ENCODE measurements around the gene OR6C75. TPM values are rescaled to one million over a fixed set of nuclear protein-coding genes. Genes with fewer than 3 reads are reported as not detected.
"Not testable (repeated sequence)": the region's sequence is repeated elsewhere in the genome, so short reads cannot be mapped to it uniquely, and the experiment has no call there.

Gene OR6C75
- total RNA-seq = not detected

- ATAC-seq = no peak
- Mint-ChIP-seq H3K4me1 (ENCODE audit: low read depth in 2 of 2) (no peaks in the 10 kb centered on the region), H3K9me3 (peaks cover 4% of the 10 kb centered on the region), H3K4me3 (no peak within 1 kb of the TSS), H3K36me3 (no peaks in the 10 kb centered on the region), H3K27ac (no peak within 1 kb of the TSS), H3K27me3 (peaks cover 18 to 29% of the 10 kb centered on the region in 2 donors)
- DNase-seq (ENCODE audit: low spot score) = no peak
Measured at GRCh38 chr12:55362675-55363074, at the start of gene OR6C75. OR6C75 (plus strand) TSS chr12:55362975; CDS start chr12:55365111, 2,136 bp downstream.

- ATAC-seq (no peak), DNase-seq (ENCODE audit: low spot score) (no peak)
- Mint-ChIP-seq H3K27me3 (peaks cover 17 to 18% of the 10 kb centered on the region in 2 donors), H3K4me3 (no peak within 1 kb of the TSS), H3K36me3 (no peaks in the 10 kb centered on the region), H3K27ac (no peak within 1 kb of the TSS), H3K4me1 (ENCODE audit: low read depth in 2 of 2) (no peaks in the 10 kb centered on the region), H3K9me3 (peaks cover under 1% of the 10 kb centered on the region)
Measured at GRCh38 chr12:55314043-55314442, 48.7 kb upstream of the OR6C75 start, which contains the start of gene OR6C1. OR6C1 (plus strand) TSS chr12:55314343; CDS start chr12:55320600, 6,257 bp downstream.

GRCh38 chr12:55320201-55320600, 42.6 kb upstream of the OR6C75 start:
- Mint-ChIP-seq H3K27me3 (peaks cover 7 to 16% of the 10 kb centered on the region in 2 donors), H3K9me3 (peaks cover 3% of the 10 kb centered on the region), H3K4me1 (ENCODE audit: low read depth in 2 of 2) (no peaks in the 10 kb centered on the region), H3K4me3 (no peak overlapping the region), H3K27ac (no peak overlapping the region), H3K36me3 (no peaks in the 10 kb centered on the region)
- no peak for ATAC-seq
- no peak for DNase-seq (ENCODE audit: low spot score)

GRCh38 chr12:55325801-55326200, 37.0 kb upstream of the OR6C75 start:
- H3K36me3 Mint-ChIP-seq; H3K4me3 Mint-ChIP-seq; H3K9me3 Mint-ChIP-seq; H3K27ac Mint-ChIP-seq; DNase-seq (ENCODE audit: low spot score); ATAC-seq; H3K4me1 Mint-ChIP-seq (ENCODE audit: low read depth in 2 of 2): not testable (repeated sequence)
- H3K27me3 Mint-ChIP-seq = peaks cover 0 to 12% of the 10 kb centered on the region in 2 donors

GRCh38 chr12:55330446-55330845, 32.3 kb upstream of the OR6C75 start, which contains the start of gene OR6C3:
OR6C3 (plus strand) TSS chr12:55330746; CDS start chr12:55331701, 955 bp downstream.
- no peak within 1 kb of the TSS for H3K27ac Mint-ChIP-seq
- H3K36me3 Mint-ChIP-seq = no peaks in the 10 kb centered on the region
- DNase-seq (ENCODE audit: low spot score) = no peak
- peaks cover 9 to 19% of the 10 kb centered on the region in 2 donors for H3K27me3 Mint-ChIP-seq
- no peak within 1 kb of the TSS for H3K4me3 Mint-ChIP-seq
- H3K9me3 Mint-ChIP-seq = no peaks in the 10 kb centered on the region
- H3K4me1 Mint-ChIP-seq (ENCODE audit: low read depth in 2 of 2) = no peaks in the 10 kb centered on the region
- no peak for ATAC-seq

GRCh38 chr12:55336002-55336401, 26.8 kb upstream of the OR6C75 start:
- no peaks in the 10 kb centered on the region for H3K9me3 Mint-ChIP-seq
- no peak for ATAC-seq
- no peak overlapping the region for H3K4me3 Mint-ChIP-seq
- no peak overlapping the region for H3K27ac Mint-ChIP-seq
- H3K36me3 Mint-ChIP-seq = no peaks in the 10 kb centered on the region
- peaks cover 15 to 27% of the 10 kb centered on the region in 2 donors for H3K27me3 Mint-ChIP-seq
- no peaks in the 10 kb centered on the region for H3K4me1 Mint-ChIP-seq (ENCODE audit: low read depth in 2 of 2)
- no peak for DNase-seq (ENCODE audit: low spot score)

GRCh38 chr12:55355338-55355737, 7.4 kb upstream of the OR6C75 start:
- not testable (repeated sequence) for H3K27ac Mint-ChIP-seq; H3K4me1 Mint-ChIP-seq (ENCODE audit: low read depth in 2 of 2); H3K36me3 Mint-ChIP-seq; H3K9me3 Mint-ChIP-seq; DNase-seq (ENCODE audit: low spot score); H3K4me3 Mint-ChIP-seq; ATAC-seq
- H3K27me3 Mint-ChIP-seq = peaks cover 16 to 32% of the 10 kb centered on the region in 2 donors

GRCh38 chr12:55365086-55365485, 2.3 kb downstream of the OR6C75 start:
- no peaks in the 10 kb centered on the region for H3K9me3 Mint-ChIP-seq
- H3K27ac Mint-ChIP-seq = no peak overlapping the region
- no peaks in the 10 kb centered on the region for H3K36me3 Mint-ChIP-seq
- DNase-seq (ENCODE audit: low spot score) (no peak), ATAC-seq (no peak)
- H3K4me3 Mint-ChIP-seq = no peak overlapping the region
- peaks cover 14 to 28% of the 10 kb centered on the region in 2 donors for H3K27me3 Mint-ChIP-seq
- H3K4me1 Mint-ChIP-seq (ENCODE audit: low read depth in 2 of 2) = no peaks in the 10 kb centered on the region

- no peaks in the 10 kb centered on the region for H3K9me3 Mint-ChIP-seq
- DNase-seq (ENCODE audit: low spot score) (no peak), ATAC-seq (no peak)
- no peak overlapping the region for H3K27ac Mint-ChIP-seq
- peaks cover 3 to 26% of the 10 kb centered on the region in 2 donors for H3K27me3 Mint-ChIP-seq
- no peak overlapping the region for H3K4me3 Mint-ChIP-seq
- H3K4me1 Mint-ChIP-seq (ENCODE audit: low read depth in 2 of 2) = no peaks in the 10 kb centered on the region
- no peaks in the 10 kb centered on the region for H3K36me3 Mint-ChIP-seq
Measured at GRCh38 chr12:55372521-55372920, 9.7 kb downstream of the OR6C75 start.

- Mint-ChIP-seq H3K36me3 (no peaks in the 10 kb centered on the region), H3K27ac (no peak overlapping the region)
Measured at GRCh38 chr12:55385891-55386290, 23.1 kb downstream of the OR6C75 start.

GRCh38 chr12:55392032-55392795, 29.4 kb downstream of the OR6C75 start:
- H3K4me3 Mint-ChIP-seq = no peak overlapping the region
- no peaks in the 10 kb centered on the region for H3K4me1 Mint-ChIP-seq (ENCODE audit: low read depth in 2 of 2)
- H3K27ac Mint-ChIP-seq = no peak overlapping the region
- no peaks in the 10 kb centered on the region for H3K9me3 Mint-ChIP-seq
- DNase-seq (ENCODE audit: low spot score) = no peak
- H3K36me3 Mint-ChIP-seq = no peaks in the 10 kb centered on the region
- peaks cover 7 to 13% of the 10 kb centered on the region in 2 donors for H3K27me3 Mint-ChIP-seq
- ATAC-seq = peak; percentile 40 to 41

More at GRCh38 chr12:55385891-55386290, 23.1 kb downstream of the OR6C75 start:
- DNase-seq (ENCODE audit: low spot score) = no peak
- Mint-ChIP-seq H3K27me3 (peaks cover 13 to 32% of the 10 kb centered on the region in 2 donors), H3K4me1 (ENCODE audit: low read depth in 2 of 2) (no peaks in the 10 kb centered on the region), H3K4me3 (no peak overlapping the region), H3K9me3 (no peaks in the 10 kb centered on the region)
- no peak for ATAC-seq

GRCh38 chr12:55396326-55396725, 33.6 kb downstream of the OR6C75 start:
- no peak overlapping the region for H3K4me3 Mint-ChIP-seq
- peaks cover 15 to 24% of the 10 kb centered on the region in 2 donors for H3K27me3 Mint-ChIP-seq
- H3K4me1 Mint-ChIP-seq (ENCODE audit: low read depth in 2 of 2) = no peaks in the 10 kb centered on the region
- H3K27ac Mint-ChIP-seq = no peak overlapping the region
- H3K36me3 Mint-ChIP-seq = no peaks in the 10 kb centered on the region
- ATAC-seq (no peak), DNase-seq (ENCODE audit: low spot score) (no peak)
- no peaks in the 10 kb centered on the region for H3K9me3 Mint-ChIP-seq

GRCh38 chr12:55400229-55400628, 37.5 kb downstream of the OR6C75 start, which contains the start of gene OR6C65:
OR6C65 (plus strand) TSS chr12:55400529; CDS start chr12:55400529, 0 bp downstream.
- Mint-ChIP-seq H3K27ac (no peak within 1 kb of the TSS), H3K9me3 (no peaks in the 10 kb centered on the region), H3K36me3 (no peaks in the 10 kb centered on the region), H3K4me3 (no peak within 1 kb of the TSS), H3K4me1 (ENCODE audit: low read depth in 2 of 2) (no peaks in the 10 kb centered on the region), H3K27me3 (peaks cover 30 to 36% of the 10 kb centered on the region in 2 donors)
- DNase-seq (ENCODE audit: low spot score) (no peak), ATAC-seq (no peak)

GRCh38 chr12:55407866-55408265, 45.1 kb downstream of the OR6C75 start:
- Mint-ChIP-seq H3K27me3 (peaks cover 21 to 27% of the 10 kb centered on the region in 2 donors), H3K4me1 (ENCODE audit: low read depth in 2 of 2) (no peaks in the 10 kb centered on the region), H3K36me3 (no peaks in the 10 kb centered on the region), H3K27ac (no peak overlapping the region), H3K9me3 (no peaks in the 10 kb centered on the region), H3K4me3 (no peak overlapping the region)
- ATAC-seq = no peak
- DNase-seq (ENCODE audit: low spot score) = no peak
